ENCODE measurements around the gene CRCP. TPM values are rescaled to one million over a fixed set of nuclear protein-coding genes. Genes with fewer than 3 reads are reported as not detected.
"Not testable (repeated sequence)": the region's sequence is repeated elsewhere in the genome, so short reads cannot be mapped to it uniquely, and the experiment has no call there.

CRCP gene
- total RNA-seq, result 10 to 100 TPM; 32.8 to 36.8 TPM
- polyA plus RNA-seq, result 10 to 100 TPM; 21.2 to 42.3 TPM

DNA sequence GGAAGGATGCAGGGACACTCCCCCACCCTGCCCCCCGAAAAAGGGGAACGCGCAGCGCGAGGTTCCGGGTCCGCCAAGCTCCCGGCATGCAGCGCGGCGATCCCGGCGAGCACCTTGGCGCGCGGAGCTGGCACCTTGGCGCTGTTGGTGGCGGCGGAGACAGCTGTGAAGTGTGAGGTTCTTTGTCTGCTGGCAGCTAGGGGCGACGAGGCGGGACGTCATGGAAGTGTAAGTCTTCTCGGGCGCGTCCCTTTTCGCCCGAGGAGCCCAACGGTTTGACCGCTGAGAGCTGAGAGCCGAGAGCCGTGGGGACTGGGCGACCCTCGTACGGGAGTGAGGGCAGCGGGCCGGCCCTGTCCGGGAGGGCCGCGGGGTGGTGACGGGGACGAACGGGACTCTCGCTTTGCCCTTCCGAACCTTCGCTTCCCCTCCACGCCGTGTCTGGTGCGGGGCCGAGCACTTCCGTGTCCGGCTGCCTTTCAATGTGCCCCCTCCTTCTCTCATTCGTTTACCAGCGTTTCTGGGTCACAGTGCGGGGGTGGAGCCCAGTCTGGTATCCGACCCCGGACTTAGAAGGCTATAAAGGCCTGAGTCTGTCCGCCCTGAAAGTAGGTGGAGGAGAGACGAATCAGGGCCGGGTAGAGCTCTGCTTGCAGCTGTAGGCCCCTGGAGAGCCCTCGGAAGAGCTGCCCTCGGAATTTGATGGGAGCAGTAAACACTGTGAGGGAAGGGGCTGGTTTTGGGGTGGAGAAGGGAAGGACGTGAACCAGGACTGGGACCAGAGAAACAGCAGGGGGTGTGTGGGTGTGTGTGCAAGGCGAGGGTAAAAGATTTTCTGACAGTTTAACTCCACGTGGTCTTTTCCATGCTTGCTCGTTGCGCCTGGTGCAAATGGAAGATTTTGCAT, at the start of gene CRCP:
TSS of gene CRCP (plus strand) at position 105 of the 907 bp plus-strand sequence. CDS start at position 221, 116 bp downstream.
- Mint-ChIP-seq H3K27ac (peak within 1 kb of the TSS; percentile 88 to 98 (median 95)), H3K9me3 (no peaks in the 10 kb centered on the region), H3K27me3 (no peaks in the 10 kb centered on the region), H3K4me1 (peaks cover 31 to 54% (median 41%) of the 10 kb centered on the region in 4 donors), H3K4me3 (peak within 1 kb of the TSS; percentile 88 to 98 (median 96)), H3K36me3 (peaks cover 0 to 26% of the 10 kb centered on the region in 2 donors)
- POLR2A ChIA-PET (ENCODE audit: partially characterized antibody), result interaction anchor here (0.6 to 1.6 kb wide), 10 partner anchors 15 to 729 kb away, joined by 3 to 7 read pairs (median 4); partner anchors contain the start of genes ASL and GUSB
- DNase-seq, result peak; percentile 83 to 89 (median 84)
- no peaks in the 10 kb centered on the region for H3K27me3 ChIP-seq (ENCODE audit: insufficient read depth, low read length)
- H3K4me3 ChIP-seq (ENCODE audit: low read length in 2 of 2), result peak within 1 kb of the TSS; percentile 78 to 87
- H3K9me3 ChIP-seq (ENCODE audit: control insufficient read depth in 1 of 2, low read length in 2 of 2), result no peaks in the 10 kb centered on the region
- no peaks in the 10 kb centered on the region for H3K36me3 ChIP-seq (ENCODE audit: insufficient read depth, low read length)
- peaks cover 47% of the 10 kb centered on the region for H3K4me1 ChIP-seq (ENCODE audit: insufficient read depth, low read length)
- peak within 1 kb of the TSS; percentile 82 for H3K27ac ChIP-seq (ENCODE audit: low read depth, low read length)
- CTCF ChIA-PET (ENCODE audit: partially characterized antibody), result interaction anchor here (2.4 kb wide), 1 partner anchor 10 kb away, joined by 9 read pairs; no protein-coding TSS in a partner anchor
- intact Hi-C loops (cut with micrococcal nuclease), result loop anchor here (1.0 to 2.0 kb wide), 3 partner anchors 15 to 132 kb away; partner anchors contain the start of genes ASL and GUSB

DNA sequence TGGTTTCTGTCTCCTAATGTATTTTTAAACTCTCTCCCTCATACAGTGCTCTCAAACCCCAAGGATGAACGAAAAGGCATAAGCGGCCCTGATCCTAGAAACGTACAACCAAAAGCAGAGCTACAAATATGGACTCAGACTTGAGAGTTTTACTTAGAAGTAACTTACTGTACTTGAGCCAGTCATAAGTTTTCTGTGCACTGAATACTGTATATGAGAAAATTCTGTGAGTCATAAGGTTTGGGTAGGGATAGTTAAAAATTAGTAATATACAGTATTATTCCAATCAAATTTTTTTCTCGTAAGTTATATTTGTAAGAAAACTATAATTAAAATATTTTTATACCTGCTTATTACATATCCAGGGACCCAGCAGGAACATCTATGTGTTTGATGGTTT, 44.9 kb upstream of the CRCP start:
- no peaks in the 10 kb centered on the region for H3K9me3 ChIP-seq (ENCODE audit: control insufficient read depth in 1 of 2, low read length in 2 of 2)
- peaks cover 0 to 7% (median 0%) of the 10 kb centered on the region in 8 donors for H3K9me3 Mint-ChIP-seq
- intact Hi-C loops (cut with micrococcal nuclease), result loop anchor here (10.0 kb wide), 1 partner anchor 315 kb away; no protein-coding TSS in a partner anchor
- no peak for DNase-seq
- no peaks in the 10 kb centered on the region for H3K4me1 Mint-ChIP-seq
- H3K36me3 Mint-ChIP-seq, result no peaks in the 10 kb centered on the region
- no peaks in the 10 kb centered on the region for H3K36me3 ChIP-seq (ENCODE audit: insufficient read depth, low read length)
- H3K27me3 Mint-ChIP-seq, result no peaks in the 10 kb centered on the region
- no peaks in the 10 kb centered on the region for H3K4me1 ChIP-seq (ENCODE audit: insufficient read depth, low read length)
- H3K27ac Mint-ChIP-seq, result no peak overlapping the region
- no peaks in the 10 kb centered on the region for H3K27me3 ChIP-seq (ENCODE audit: insufficient read depth, low read length)
- H3K4me3 Mint-ChIP-seq, result no peak overlapping the region
- ChIA-PET POLR2A (ENCODE audit: partially characterized antibody) (no interaction called here), CTCF (ENCODE audit: partially characterized antibody) (interaction anchor here (1.2 kb wide), 1 partner anchor 86 kb away, joined by 3 read pairs; no protein-coding TSS in a partner anchor)
- H3K4me3 ChIP-seq (ENCODE audit: low read length in 2 of 2), result no peak overlapping the region
- no peak overlapping the region for H3K27ac ChIP-seq (ENCODE audit: low read depth, low read length)

DNA sequence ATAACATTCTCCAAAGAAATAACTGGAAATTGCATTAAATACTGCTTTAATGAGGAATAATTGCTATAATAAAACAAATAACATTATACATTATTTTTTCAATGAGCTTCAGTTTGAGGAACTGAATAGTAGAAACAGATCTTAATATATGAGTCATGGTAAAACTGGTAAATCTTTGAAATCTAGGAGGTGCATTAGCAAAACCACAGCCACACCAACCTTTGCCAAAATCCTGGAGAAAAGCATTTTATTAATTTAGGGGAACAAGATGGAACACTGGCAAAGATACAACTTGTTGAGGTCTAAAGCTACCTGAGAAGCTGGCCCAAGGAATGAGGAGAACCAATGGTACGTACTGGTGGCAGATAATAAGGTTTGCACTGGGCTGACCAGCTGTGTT, 44.4 kb upstream of the CRCP start:
- no peaks in the 10 kb centered on the region for H3K27me3 ChIP-seq (ENCODE audit: insufficient read depth, low read length)
- Mint-ChIP-seq H3K36me3 (no peaks in the 10 kb centered on the region), H3K27me3 (no peaks in the 10 kb centered on the region), H3K27ac (no peak overlapping the region), H3K4me3 (no peak overlapping the region), H3K4me1 (peaks cover 0 to 2% (median under 1%) of the 10 kb centered on the region in 4 donors), H3K9me3 (peaks cover 0 to 7% (median 0%) of the 10 kb centered on the region in 8 donors)
- ChIA-PET CTCF (ENCODE audit: partially characterized antibody) (interaction anchor here (1.2 to 1.9 kb wide), 2 partner anchors 40 to 87 kb away, joined by 3 to 5 read pairs; no protein-coding TSS in a partner anchor), POLR2A (ENCODE audit: partially characterized antibody) (no interaction called here)
- no peak for DNase-seq
- H3K4me3 ChIP-seq (ENCODE audit: low read length in 2 of 2), result no peak overlapping the region
- H3K9me3 ChIP-seq (ENCODE audit: control insufficient read depth in 1 of 2, low read length in 2 of 2), result no peaks in the 10 kb centered on the region
- no peak overlapping the region for H3K27ac ChIP-seq (ENCODE audit: low read depth, low read length)
- no peaks in the 10 kb centered on the region for H3K36me3 ChIP-seq (ENCODE audit: insufficient read depth, low read length)
- intact Hi-C loops (cut with micrococcal nuclease), result loop anchor here (10.0 kb wide), 1 partner anchor 315 kb away; no protein-coding TSS in a partner anchor
- H3K4me1 ChIP-seq (ENCODE audit: insufficient read depth, low read length), result no peaks in the 10 kb centered on the region

DNA sequence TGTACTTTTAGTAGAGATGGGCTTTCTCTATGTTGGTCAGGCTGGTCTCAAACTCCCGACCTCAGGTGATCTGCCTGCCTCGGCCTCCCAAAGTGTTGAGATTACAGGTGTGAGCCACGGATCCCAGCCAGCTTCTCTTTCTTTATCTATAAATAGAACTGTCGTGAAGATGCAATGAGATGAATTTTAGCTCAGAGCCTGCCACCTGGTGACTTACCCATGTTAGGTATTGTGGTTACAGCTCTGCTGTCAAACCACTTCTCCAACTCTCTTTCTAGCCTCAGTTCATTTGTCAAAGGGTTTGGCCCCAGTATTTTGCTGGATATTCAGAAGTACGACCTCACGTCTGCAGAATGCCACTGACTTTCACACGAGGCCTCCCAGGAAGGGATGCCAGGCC, 42.4 kb upstream of the CRCP start:
- H3K27me3 Mint-ChIP-seq; H3K4me3 ChIP-seq (ENCODE audit: low read length in 2 of 2); H3K4me3 Mint-ChIP-seq; H3K9me3 Mint-ChIP-seq; H3K36me3 Mint-ChIP-seq; H3K27me3 ChIP-seq (ENCODE audit: insufficient read depth, low read length); H3K36me3 ChIP-seq (ENCODE audit: insufficient read depth, low read length); DNase-seq; H3K27ac Mint-ChIP-seq; H3K9me3 ChIP-seq (ENCODE audit: control insufficient read depth in 1 of 2, low read length in 2 of 2); H3K27ac ChIP-seq (ENCODE audit: low read depth, low read length); POLR2A ChIA-PET (ENCODE audit: partially characterized antibody): not testable (repeated sequence)
- CTCF ChIA-PET (ENCODE audit: partially characterized antibody), result interaction anchor here (0.7 to 1.9 kb wide), 2 partner anchors 28 to 42 kb away, joined by 3 to 5 read pairs; no protein-coding TSS in a partner anchor
- peaks cover 6 to 13% (median 11%) of the 10 kb centered on the region in 4 donors for H3K4me1 Mint-ChIP-seq
- intact Hi-C loops (cut with micrococcal nuclease), result loop anchor here (10.0 kb wide), 1 partner anchor 317 kb away; no protein-coding TSS in a partner anchor
- peaks cover 12% of the 10 kb centered on the region for H3K4me1 ChIP-seq (ENCODE audit: insufficient read depth, low read length)

DNA sequence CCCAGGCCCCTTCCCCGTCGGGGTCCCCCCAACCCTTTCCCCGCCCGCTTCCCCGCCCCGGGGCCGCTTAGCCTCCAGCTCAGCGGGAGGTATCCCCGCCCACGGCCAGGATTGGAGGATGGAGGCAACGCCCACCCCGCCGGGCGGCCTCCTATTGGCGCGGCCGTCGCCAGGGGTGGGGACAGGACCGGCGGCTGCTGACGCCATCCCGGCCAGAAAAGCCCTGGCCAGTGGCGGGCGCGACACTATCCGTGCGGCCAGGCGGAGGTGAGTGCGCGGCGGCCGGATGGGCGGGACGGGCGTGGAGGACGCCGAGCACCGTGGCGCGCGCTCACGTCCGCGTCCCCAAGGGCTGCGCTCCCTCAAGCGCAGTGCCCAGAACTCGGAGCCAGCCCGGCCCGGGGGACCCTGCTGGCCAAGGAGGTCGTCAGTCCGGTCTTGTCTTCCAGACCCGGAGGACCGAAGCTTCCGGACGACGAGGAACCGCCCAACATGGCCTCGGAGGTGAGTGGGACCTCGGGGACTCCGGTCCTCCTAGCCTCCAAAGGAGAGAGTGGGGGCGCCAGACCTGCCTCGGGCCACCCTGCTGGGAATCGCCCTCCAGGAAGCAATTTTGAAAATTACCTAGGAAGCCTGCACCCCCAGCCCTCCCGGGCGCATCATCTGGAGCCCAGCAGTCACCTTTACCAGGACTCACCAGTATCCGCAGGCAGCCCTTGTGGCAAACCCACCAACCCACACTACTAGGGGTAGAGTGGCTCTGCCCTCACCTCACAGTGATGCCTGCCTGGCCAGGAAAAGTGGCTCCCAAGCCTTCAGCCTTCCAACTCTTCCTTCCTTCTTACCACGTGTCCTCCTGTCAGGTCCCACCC, 38.8 kb upstream of the CRCP start, which contains the start of gene ASL:
TSS of gene ASL (plus strand) at position 230 of the 872 bp plus-strand sequence. CDS start at position 493, 263 bp downstream.
- CTCF ChIA-PET (ENCODE audit: partially characterized antibody), result no interaction called here
- Mint-ChIP-seq H3K9me3 (peaks cover 0 to 3% (median 0%) of the 10 kb centered on the region in 8 donors), H3K27me3 (no peaks in the 10 kb centered on the region), H3K27ac (peak within 1 kb of the TSS; percentile 59 to 90 (median 86)), H3K36me3 (peaks cover 0 to 3% of the 10 kb centered on the region in 2 donors), H3K4me1 (peaks cover 9 to 17% (median 14%) of the 10 kb centered on the region in 4 donors), H3K4me3 (peak within 1 kb of the TSS; percentile 83 to 93 (median 87))
- no peaks in the 10 kb centered on the region for H3K36me3 ChIP-seq (ENCODE audit: insufficient read depth, low read length)
- POLR2A ChIA-PET (ENCODE audit: partially characterized antibody), result interaction anchor here (0.6 to 1.4 kb wide), 5 partner anchors 12 to 665 kb away, joined by 3 to 5 read pairs (median 3); partner anchors contain the start of genes CRCP, GUSB and RABGEF1
- H3K4me1 ChIP-seq (ENCODE audit: insufficient read depth, low read length), result peaks cover 12% of the 10 kb centered on the region
- H3K27me3 ChIP-seq (ENCODE audit: insufficient read depth, low read length), result no peaks in the 10 kb centered on the region
- intact Hi-C loops (cut with micrococcal nuclease), result loop anchor here (1.0 to 10.0 kb wide), 4 partner anchors 38 to 1409 kb away; partner anchors contain the start of genes CRCP, GUSB and ZNF107
- H3K9me3 ChIP-seq (ENCODE audit: control insufficient read depth in 1 of 2, low read length in 2 of 2), result no peaks in the 10 kb centered on the region
- H3K27ac ChIP-seq (ENCODE audit: low read depth, low read length), result peak within 1 kb of the TSS; percentile 69
- DNase-seq, result peak; percentile 80 to 83 (median 80)
- peak within 1 kb of the TSS; percentile 63 to 76 for H3K4me3 ChIP-seq (ENCODE audit: low read length in 2 of 2)

DNA sequence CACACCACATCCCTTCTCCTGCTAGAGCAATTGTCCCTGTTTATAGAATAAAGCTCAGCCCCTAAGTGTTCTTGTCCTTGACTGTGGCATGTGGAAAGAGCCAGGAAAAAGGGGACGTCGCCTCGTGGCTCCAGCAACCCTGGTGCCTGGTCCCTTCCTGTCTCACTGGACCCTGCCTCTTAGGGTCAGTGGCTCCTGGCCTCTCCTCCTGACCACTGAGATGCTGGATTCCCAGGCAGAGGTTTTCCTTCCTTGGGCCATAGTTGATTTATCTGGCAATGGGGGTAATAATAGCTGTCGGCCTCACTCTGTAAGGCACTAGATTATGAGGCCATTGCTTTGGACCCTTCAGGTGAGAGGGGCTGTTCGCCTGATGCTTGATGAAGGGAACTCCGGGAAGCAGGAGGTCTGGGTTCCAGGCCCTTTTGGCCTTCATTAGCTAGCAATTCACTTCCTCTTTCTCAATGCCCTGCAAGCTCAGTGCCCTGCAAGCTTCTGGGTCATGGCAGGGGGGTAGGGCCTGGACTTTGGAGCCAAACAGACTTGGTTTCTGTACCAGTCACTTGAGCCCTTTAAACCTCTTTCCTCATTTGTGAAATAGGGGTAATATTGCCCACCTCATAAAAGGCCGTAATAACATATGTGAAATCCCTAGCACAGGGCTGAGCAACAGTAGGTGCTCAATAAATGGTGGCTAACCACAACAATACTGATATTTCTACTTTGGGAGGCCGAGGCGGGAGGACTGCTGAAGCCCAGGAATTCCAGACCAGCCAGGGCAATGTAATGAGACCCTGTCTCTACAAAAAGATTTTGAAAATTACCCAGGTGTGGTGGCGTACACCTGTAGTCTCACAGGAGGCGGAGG, 38.0 kb upstream of the CRCP start:
- H3K9me3 ChIP-seq (ENCODE audit: control insufficient read depth in 1 of 2, low read length in 2 of 2), result no peaks in the 10 kb centered on the region
- CTCF ChIA-PET (ENCODE audit: partially characterized antibody), result interaction anchor here (0.9 kb wide), 1 partner anchor 33 kb away, joined by 3 read pairs; no protein-coding TSS in a partner anchor
- H3K4me1 Mint-ChIP-seq, result peaks cover 9 to 17% (median 14%) of the 10 kb centered on the region in 4 donors
- peak overlapping the region; percentile 63 to 76 for H3K4me3 ChIP-seq (ENCODE audit: low read length in 2 of 2)
- H3K36me3 Mint-ChIP-seq, result peaks cover 0 to 3% of the 10 kb centered on the region in 2 donors
- H3K36me3 ChIP-seq (ENCODE audit: insufficient read depth, low read length), result no peaks in the 10 kb centered on the region
- H3K27ac Mint-ChIP-seq, result peak overlapping the region; percentile 41 to 90 (median 73)
- H3K27me3 Mint-ChIP-seq, result no peaks in the 10 kb centered on the region
- peaks cover 12% of the 10 kb centered on the region for H3K4me1 ChIP-seq (ENCODE audit: insufficient read depth, low read length)
- peak overlapping the region; percentile 83 to 93 (median 87) for H3K4me3 Mint-ChIP-seq
- POLR2A ChIA-PET (ENCODE audit: partially characterized antibody), result interaction anchor here (0.6 to 1.4 kb wide), 2 partner anchors 32 to 94 kb away, joined by 3 read pairs; partner anchors contain the start of gene GUSB
- DNase-seq, result peak in 1 of 5 donors; percentile 9
- no peaks in the 10 kb centered on the region for H3K27me3 ChIP-seq (ENCODE audit: insufficient read depth, low read length)
- H3K27ac ChIP-seq (ENCODE audit: low read depth, low read length), result peak overlapping the region; percentile 69
- intact Hi-C loops (cut with micrococcal nuclease), result loop anchor here (5.0 to 10.0 kb wide), 2 partner anchors 322 to 1409 kb away; partner anchors contain the start of gene ZNF107
- peaks cover 0 to 3% (median 0%) of the 10 kb centered on the region in 8 donors for H3K9me3 Mint-ChIP-seq
